ENCODE data around the gene INPP5E.

The INPP5E gene, protein sequence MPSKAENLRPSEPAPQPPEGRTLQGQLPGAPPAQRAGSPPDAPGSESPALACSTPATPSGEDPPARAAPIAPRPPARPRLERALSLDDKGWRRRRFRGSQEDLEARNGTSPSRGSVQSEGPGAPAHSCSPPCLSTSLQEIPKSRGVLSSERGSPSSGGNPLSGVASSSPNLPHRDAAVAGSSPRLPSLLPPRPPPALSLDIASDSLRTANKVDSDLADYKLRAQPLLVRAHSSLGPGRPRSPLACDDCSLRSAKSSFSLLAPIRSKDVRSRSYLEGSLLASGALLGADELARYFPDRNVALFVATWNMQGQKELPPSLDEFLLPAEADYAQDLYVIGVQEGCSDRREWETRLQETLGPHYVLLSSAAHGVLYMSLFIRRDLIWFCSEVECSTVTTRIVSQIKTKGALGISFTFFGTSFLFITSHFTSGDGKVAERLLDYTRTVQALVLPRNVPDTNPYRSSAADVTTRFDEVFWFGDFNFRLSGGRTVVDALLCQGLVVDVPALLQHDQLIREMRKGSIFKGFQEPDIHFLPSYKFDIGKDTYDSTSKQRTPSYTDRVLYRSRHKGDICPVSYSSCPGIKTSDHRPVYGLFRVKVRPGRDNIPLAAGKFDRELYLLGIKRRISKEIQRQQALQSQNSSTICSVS
- 68.7 reads per million, percentile 75 among the genes with 10 or more reads in this experiment for total RNA-seq

DNA sequence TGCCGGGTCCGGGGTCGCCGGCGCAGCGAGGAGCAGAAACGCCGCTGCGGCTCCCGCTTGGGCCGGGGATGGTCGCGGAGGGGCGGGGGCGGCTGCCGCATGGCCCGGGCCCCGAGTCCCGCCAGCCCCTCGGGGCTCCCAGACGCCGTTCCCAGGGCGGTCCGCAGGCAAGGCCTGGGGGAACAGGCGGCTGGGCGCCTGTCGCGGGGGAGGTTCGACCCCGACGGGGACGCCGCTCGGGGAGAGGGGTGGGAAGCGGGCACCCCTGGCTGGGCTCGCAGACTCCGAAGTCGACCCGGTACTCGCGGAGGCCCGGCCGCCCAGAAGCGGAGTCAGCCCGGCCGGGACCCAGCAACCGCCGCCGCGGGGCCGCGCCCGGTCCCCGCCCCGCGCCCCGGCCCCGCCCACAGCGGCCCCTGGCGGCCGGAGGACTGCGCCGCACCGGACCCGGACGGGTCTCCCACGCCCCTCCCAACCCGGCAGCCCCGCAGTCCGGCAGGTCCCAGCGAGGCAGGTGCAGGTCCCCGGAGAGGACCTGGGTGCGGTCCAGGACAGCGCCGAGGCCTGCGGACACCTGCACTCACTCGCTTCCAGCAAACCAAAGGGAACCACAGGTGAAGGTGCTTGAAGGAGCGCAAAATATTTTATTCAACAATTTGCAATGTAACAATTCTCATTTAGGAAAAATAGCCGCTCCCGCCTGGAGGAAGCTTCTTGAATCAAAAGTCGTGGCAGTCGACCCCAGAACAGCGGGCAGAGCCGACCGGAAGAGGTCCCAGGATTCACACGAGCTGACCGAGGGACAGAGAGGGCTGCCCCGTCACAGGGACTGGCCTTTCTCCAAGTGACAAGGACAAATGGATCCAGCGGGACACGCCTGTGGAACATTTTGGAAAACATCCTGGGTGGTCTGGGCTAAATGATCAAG lies at the start of gene INPP5E:
INPP5E (minus strand) TSS at position 365 of the 928 bp plus-strand sequence. CDS start 426 bp downstream, outside the sequence.
- peak; percentile 82 for DNase-seq

DNA sequence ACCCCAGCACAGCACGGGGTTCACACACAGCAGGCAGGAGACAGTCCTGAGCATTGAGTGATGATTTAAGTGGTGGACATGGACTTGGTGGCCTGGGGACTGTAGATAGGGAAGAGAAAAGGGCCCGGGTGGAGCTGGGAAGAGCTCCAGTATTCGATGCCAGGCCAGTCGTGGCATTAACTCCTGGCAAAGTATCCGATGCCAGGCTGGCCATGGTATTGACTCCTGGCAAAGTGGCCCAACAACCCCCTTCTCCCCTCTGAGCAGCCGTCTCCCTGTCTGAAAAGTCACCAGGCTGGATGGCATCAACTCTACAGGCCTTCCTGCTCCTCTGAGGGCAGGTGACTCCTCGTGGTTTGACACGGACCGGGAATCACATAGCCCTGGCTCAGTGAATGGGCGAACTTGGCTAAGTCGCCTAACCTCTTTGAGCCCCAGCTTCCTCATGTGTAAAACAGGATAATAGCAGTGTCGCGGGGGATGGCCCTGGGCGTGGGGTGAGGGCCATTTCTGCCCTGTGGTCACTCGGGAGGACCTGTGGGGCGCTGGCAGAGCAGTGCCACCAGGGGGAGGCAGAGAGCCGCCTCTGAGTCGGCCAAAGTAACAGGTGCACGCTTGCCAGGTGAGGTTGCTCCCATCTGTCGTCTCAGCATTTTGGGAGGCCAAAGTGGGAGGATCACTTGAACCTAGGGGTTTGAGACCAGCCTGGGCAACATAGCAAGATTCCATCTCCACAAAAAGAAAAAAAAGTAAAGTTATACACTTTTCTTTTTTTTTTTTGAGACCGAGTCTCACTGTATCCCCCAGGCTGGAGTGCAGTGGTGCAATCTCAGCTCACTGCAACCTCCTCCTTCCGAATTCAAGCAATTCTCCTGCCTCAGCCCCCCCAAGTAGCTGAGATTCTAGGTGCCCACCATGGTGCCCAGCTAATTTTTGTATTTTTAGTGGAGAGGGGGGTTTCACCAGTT lies 48.9 kb upstream of the INPP5E start:
- peak; percentile 71 for DNase-seq

DNA sequence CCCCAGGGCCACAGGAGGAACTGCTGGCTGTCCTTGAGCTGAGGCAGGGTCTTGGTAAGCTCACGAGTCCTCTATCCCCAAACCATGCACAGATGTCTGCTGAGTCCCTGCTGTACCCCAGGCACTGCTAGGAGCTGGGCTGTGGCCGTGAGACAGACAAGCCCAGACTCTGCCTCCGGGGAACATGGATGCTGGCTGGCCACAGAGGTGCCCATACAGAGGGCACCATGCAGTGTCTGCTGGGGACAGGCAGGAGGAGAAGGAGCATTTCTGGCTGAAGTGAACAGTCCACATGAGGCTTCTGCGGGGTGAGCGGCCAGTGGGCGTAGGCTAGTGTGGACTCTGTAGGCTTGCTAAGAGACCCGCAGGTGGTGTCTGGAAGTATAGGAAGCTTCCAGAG lies 48.0 kb upstream of the INPP5E start:
- DNase-seq = no peak

DNA sequence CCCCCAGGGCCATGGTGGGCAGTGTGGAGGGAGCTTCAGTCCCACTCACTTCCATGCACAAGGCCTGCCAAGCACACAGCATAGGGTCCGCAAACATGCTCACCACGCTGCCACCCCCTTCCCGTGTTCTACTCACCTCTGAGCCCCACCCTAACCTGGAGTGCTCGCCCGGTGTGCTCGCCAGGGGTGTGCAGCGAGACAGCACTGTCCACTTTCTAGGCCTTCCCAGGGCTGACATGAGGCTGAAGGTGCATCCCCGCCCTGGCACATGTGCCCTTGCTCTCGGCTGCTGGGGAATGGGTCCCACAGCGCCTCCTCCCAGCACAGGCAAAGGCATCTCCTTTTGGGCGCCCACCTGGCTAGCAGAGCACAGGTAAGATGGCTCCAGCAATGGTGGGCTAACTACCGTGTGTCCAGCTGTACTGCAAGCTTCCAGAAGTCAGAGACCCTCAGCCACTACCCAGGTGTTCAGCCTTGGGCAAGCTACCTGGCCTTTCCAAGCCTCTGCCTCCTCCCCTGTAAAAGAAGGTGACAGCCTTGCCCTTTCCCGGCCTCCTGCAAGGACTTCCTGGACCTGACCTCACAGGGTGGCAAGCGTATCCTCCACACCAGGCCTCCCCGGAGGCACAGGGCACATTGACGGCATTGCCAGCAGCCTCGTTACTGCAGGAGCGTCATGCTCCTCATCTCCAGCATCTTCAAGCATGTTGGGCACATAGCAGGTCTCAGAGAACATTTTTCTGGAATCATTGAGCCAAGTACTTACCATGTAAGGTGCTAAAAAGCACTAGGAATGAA lies 47.4 kb upstream of the INPP5E start:
- DNase-seq = no peak

DNA sequence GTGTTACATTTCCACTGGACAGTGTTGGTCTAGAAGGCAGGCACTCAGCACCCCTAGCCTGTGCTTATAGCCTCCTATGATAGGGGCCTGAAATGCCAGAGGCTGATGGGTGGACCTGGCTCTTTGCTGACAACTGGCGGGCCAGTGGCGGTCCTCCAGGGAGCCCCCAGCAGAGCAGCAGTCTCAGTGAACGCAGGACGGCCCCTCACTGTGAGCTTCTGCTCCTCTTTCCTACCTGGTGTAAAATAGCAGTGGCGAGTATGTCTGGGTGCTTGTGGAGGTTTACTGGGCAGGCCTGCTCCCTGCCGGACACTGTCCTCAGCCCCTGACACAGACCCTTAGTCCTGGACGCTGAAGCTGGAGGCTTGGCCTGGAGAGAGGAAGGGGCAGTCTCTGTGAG lies 46.5 kb upstream of the INPP5E start:
- DNase-seq = no peak

DNA sequence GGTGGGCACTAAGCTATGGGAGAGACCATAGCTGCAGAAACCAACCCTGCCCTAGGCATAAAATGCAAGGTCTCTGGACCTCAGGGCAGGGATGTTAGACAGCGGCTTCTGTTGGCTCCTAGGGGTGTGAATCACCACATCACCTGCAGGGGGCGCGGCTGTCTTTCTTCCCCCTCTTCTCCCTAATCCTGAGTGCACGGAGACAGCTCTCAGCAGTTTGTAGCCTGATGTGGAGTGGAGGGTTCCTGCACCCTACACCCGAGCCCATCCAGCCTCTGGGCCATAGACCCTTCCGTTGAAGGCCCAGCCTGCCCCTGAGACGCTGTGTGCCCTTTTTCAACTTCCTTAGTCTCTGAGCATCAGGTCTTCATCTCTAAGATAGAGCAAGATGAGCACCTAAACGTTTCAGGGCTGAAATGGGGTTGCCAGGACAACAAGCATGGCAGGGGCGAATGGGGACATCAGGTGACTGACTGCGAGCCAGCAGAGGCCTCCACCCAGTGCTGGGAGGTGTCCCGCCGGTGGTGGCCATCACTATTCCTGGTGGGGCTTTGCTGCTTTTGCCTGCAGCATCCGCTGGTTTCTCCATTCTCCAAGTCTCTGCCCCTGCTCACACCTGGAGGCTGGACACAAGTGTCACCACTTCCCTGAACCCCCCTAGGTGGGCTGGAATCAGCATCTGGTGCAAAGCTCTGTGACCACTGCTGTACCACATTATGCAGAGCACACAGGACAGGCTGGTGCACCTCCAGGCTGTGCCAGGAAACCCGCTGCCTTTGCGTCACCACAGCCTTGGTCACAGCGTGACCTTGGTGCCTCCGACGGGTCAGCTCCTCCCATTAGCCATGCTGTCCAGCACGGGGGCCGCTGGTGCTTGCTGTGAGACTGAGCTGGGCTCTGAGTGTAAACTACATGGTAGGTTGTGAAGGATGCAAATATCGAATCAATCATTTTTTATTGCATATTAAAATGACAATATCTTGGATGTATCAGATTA lies 45.7 kb upstream of the INPP5E start:
- peak; percentile 76 for DNase-seq

DNA sequence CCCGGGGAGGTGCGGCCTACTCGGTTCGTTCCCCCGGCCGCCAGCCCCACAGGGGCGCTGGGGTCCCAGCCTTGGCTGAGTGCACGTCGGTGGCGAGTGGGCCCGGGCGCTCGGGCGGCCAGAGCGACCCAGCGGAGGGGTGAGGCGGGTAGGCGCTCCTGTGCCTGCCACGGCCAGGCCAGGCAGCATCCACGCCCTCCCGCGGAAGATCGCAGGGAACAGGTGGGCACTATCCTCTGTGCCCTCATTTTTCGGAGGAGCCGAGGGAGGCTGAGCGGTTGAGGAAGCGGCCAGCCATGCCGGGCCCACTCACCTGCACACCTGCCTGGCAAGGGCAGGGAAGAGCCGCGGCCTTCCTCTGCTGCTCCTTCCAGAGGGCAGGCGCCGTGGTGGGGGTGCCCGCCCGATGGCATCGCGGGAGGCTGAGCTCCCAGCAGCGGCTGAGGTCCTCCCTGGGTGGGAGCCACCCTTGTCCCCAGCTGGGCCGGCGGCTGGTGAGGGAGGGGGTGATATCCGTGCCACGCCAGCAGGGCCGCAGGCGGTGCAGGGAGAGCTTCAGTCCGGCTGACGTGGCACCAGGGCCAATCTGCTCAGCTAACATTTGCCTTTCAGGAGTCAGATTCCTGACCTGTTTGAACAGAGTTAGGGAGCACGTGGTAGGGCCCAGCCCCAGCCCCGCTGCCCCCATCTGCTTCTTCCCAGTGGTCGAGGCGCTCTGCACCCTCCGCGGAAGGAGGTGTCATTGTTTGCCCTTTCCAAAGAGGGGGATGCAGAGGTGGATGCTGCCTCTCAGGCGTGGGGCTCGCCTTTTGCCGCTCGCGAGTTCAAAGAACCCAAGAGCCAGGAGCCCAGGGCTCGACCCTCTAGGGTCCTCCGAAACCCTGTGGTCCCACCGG lies 44.8 kb upstream of the INPP5E start:
- DNase-seq = peak; percentile 16

DNA sequence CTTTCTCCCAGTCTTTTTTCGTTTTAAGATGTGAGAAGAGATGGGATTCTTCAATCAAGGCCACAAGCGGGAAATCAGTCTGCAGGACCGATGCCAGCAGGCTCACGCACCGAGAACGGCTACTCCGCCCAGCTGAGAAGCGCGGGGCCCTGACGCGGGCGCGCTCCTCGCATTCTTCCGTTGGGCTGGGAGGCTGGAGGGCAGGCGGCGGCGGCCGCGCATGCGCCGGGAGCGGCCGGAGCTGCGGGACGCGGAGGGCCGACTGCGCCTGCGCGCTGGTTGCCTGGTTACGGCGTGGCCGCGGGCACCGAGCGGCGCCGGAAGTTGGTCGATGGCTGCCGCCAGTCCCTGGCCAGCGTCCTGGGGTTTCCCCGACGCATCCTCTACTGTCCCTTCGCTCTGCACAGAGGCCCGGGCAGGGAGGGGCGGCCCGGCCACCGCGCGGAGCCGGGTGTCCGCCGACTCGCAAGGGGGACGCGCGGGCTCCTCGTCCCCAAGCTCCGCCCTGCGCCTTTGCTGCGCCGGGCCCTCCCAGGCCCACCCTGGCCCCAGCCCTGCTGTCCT lies 44.0 kb upstream of the INPP5E start:
- peak; percentile 93 for DNase-seq

DNA sequence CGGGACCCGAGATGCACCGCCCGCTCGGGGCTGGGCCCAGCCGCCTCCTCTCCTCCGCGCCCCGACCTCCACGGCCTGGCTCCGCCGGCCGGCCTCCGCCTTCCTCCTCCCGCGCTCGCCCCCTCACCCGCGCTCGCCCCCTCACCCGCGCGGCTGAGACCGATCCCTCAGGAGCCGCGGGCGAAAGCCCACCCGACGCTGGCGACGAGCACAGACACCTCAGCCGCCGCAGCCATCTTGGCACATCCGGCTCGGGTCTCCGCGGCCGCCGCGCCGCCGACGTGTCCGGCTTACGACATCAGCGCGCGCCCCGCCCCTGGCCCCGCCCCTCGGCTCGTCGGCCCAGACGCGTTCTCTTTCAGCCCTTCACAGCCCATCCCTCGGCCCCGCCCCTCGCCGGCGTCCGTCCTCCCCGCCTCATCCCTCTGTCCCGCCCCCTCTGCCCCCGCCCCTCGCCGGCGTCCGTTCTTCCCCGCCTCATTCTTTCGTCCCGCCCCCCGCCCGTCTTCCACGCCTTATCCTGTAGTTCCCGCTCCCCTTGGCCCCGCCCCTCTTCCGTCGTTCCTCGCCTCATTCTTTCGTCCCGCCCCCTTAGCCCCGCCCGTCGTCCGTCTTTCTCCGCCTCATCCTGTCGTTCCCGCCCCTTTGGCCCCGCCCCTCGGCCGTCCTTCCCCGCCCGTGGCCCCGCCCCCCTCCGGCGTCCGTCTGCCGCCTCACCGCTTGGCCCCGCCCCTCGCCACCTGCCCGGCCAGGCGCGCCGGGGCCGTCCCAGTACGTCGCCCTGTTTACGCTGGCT lies 43.3 kb upstream of the INPP5E start, which contains the start of gene SEC16A:
SEC16A (minus strand) TSS at position 248 of the 796 bp plus-strand sequence. CDS start 5,425 bp downstream, outside the sequence.
- peak; percentile 99 for DNase-seq

DNA sequence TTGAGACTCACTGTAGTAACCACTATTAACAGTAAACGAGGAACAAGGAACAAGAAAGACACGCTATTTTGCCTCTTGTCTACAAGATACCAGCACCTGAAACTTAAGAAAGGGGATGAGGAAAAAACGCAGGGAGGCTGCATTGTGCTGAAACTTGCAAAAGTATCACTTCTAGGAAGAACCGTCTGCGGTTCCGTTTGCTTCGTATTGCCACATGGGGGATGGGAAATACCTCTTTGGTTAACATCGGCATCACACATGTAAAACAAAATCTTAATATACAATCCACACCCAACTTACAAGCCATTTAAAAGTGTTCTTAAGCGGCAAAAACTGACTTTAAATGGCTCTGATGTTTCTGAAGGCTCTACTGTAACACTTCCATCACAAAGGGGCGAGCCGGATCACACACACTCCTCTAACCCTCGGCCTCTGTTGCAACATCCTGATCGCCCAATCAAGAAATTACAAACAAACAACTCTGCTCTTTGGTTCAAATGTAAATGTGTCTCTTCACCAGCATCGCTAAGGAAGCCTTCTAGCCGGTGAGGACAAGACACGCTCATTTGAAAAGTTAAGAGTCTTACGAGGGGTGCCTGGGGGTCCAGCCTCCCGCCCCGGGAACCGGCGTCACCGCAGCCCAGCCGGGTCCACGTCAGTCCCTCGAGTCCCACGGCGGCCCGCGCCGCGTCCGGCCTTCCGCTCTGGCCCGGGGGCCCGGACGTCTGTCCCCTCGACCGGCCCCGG lies 42.6 kb upstream of the INPP5E start:
- DNase-seq = peak; percentile 21

DNA sequence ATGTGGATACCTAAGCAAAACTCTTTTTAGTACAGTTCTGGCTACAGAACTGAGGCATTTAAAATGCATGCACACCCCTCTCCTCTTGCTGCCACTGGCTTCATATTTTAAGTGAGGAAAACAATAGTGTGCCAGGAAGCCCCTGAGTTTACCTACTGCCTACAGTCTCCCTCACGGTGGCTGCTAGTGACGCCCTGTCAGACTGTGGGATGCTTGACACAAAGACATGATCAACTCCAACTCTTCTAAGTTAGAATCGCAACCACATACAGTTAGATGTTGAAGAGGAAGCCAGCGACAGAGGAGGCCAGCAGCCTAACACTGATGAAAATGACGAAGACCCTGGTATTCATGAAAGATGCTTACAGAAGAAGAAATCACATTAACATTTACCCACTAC lies 41.9 kb upstream of the INPP5E start:
- DNase-seq = no peak

DNA sequence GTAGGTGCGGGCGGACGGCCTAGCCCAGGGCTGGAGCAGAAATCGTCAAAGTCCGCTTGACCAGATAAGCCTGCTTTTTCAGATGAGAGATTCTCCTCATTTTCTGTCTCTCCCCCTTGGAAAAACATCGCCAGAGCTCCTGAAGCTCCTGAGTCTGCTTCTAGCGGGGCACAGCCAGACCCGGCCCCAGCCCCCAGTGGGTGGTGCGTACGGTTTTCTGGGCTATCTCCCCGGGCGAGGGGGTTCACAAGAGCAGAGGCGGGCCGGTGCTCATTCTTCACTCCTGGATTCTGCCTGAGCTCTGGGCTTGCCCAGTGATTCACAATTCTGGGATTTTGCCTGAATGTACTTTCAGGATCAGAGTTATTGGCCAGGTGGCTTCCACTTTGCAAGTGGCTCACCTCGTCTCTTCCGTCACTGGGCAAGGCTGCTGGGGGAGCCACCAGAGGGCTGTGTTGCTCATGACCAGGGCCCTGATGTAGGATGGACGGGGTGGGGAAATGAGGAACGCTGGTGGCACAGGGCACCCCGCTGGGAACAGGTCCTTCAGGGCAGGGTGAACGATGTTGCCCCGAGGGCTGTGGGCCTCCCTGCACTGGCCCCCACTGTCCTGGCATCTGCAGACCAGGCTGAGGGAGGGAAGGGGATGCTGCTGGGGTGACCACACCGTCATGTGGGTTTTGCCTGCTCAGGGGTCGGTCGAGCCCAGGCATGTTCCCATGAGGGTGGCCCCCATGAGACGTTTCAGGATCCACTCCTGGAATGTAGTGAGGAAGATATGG lies 36.9 kb upstream of the INPP5E start:
- no peak for DNase-seq

DNA sequence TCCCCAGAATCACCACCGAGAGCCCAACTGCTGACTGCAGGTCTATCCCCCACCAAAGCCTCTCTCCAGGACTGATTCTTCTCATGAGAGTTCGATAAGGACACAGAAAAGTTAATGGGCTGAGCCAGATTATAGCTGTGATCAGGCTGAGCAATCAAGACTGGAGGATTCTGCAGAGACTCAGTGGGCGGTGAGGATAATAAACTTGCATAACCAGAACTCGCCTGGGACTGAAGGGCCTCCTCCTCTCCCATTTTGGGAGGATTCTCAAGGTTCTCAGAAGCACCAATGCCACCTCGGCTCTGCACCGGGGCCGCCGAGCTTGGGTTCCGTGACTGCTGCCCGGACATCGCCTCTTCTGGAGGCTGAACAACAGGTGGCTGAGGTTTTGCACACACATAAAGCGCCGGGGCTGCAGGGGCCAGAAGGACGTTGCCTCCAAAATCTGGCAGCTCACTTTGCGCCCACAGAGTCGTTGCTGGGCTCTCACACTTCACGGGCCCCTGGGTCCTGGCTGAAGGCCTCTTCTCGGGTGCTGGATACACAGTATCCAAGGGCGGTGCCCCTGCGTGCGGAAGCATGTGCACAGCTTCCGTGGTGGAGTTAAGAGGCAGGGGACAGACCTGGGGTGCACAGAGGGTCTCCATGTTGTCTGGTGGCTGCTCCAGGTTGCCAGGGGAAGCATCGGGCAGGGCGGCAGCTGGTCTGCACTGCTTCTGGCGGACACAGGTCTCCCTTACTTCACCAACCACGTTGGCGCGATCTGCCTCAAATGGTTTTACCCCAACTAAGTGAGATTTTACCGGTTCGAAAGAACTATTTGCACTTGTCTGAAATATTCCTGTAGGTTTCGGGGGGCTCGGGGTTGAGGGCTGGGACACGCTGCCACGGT lies 35.6 kb upstream of the INPP5E start:
- no peak for DNase-seq

DNA sequence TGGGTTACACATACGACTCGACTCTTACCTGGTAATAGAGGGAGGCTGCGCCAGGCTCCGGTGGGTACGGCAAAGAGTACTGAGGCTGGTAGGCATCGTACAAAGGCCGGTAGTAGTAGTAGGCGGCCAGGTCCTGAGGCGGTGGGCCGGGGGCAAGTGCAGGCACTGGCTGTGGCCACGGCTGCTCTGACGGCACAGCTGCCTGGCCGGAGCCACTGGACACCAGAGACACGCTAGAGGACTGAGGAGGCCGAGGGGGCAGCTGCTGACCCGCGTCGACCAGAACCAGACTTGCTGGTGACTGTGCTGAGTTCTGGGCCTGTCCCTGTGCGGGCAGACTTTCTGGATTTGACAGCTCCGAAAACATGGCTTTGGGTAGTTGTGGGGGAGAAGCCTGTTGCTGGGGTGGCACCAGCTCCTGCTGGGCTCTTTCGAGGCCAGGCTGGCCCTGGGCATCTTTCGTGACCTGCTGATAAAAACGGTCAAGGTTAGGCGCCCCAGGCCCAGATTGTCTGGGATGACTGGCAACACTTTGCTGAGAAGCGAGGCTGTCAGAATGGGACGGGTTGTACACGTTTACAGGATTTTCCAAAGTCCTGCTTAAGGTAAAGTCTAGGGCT lies 34.5 kb upstream of the INPP5E start:
- DNase-seq = no peak

Measured in effector CD4-positive, alpha-beta T cell (primary cell).